ENCODE results near the gene SUSD6.

GRCh38 chr14:69591317-69591716 is 20.1 kb upstream of the SUSD6 start:
- no peak for TF ChIP-seq POLR2A (IDR thresholded peaks at IDR 0.05)
- TF ChIP-seq, protein P1, sequence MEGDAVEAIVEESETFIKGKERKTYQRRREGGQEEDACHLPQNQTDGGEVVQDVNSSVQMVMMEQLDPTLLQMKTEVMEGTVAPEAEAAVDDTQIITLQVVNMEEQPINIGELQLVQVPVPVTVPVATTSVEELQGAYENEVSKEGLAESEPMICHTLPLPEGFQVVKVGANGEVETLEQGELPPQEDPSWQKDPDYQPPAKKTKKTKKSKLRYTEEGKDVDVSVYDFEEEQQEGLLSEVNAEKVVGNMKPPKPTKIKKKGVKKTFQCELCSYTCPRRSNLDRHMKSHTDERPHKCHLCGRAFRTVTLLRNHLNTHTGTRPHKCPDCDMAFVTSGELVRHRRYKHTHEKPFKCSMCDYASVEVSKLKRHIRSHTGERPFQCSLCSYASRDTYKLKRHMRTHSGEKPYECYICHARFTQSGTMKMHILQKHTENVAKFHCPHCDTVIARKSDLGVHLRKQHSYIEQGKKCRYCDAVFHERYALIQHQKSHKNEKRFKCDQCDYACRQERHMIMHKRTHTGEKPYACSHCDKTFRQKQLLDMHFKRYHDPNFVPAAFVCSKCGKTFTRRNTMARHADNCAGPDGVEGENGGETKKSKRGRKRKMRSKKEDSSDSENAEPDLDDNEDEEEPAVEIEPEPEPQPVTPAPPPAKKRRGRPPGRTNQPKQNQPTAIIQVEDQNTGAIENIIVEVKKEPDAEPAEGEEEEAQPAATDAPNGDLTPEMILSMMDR (IDR thresholded peaks at IDR 0.05): no peak
